Stimulated activated CD8-positive, alpha-beta memory T cell treated with anti-CD3 and anti-CD28 coated beads, Interleukin-7, amount 100 ng/mL, for 24 hours (primary cell): Measurements from ENCODE around the gene IRF2.

Source experiments
- DNase-seq: peaks from one replicate; pipeline ENCODE4 v3.0.0-alpha.2; 2020; ENCODE audit warnings: low read depth

IRF2 gene

GRCh38 chr4:184473499-184474262 lies 669 bp downstream of the IRF2 start:
- DNase-seq: no peak

GRCh38 chr4:184472614-184473498 lies 1.5 kb downstream of the IRF2 start:
- no peak for DNase-seq

GRCh38 chr4:184471881-184472613 lies 2.3 kb downstream of the IRF2 start:
- no peak for DNase-seq

GRCh38 chr4:184470785-184471110 lies 3.6 kb downstream of the IRF2 start:
- no peak for DNase-seq

GRCh38 chr4:184466634-184467033 lies 7.7 kb downstream of the IRF2 start:
- no peak for DNase-seq

- DNase-seq: no peak
Observed at GRCh38 chr4:184464759-184465454, 9.4 kb downstream of the IRF2 start.

GRCh38 chr4:184463856-184464255 lies 10.5 kb downstream of the IRF2 start:
- DNase-seq: no peak

- DNase-seq: no peak
Observed at GRCh38 chr4:184463158-184463557, 11.2 kb downstream of the IRF2 start.

- no peak for DNase-seq
Observed at GRCh38 chr4:184462724-184463123, 11.6 kb downstream of the IRF2 start.

GRCh38 chr4:184461711-184462441 lies 12.5 kb downstream of the IRF2 start:
- DNase-seq: no peak

- no peak for DNase-seq
Observed at GRCh38 chr4:184460499-184461285, 13.7 kb downstream of the IRF2 start.

- no peak for DNase-seq
Observed at GRCh38 chr4:184459413-184459812, 14.9 kb downstream of the IRF2 start.

- DNase-seq: no peak
Observed at GRCh38 chr4:184457535-184458249, 16.7 kb downstream of the IRF2 start.

GRCh38 chr4:184456337-184456736 lies 18.0 kb downstream of the IRF2 start:
- no peak for DNase-seq

- no peak for DNase-seq
Observed at GRCh38 chr4:184455299-184455698, 19.1 kb downstream of the IRF2 start.

- no peak for DNase-seq
Observed at GRCh38 chr4:184453365-184454160, 20.8 kb downstream of the IRF2 start.

GRCh38 chr4:184452740-184453139 lies 21.6 kb downstream of the IRF2 start:
- DNase-seq: no peak

- DNase-seq: no peak
Observed at GRCh38 chr4:184451726-184452125, 22.6 kb downstream of the IRF2 start.
